8988T (cell line): Measurements from ENCODE around the gene ERCC5.

Experiments
- DNase-seq: peaks from one replicate; pipeline ENCODE4 v3.0.0; 2011

Gene ERCC5

DNA sequence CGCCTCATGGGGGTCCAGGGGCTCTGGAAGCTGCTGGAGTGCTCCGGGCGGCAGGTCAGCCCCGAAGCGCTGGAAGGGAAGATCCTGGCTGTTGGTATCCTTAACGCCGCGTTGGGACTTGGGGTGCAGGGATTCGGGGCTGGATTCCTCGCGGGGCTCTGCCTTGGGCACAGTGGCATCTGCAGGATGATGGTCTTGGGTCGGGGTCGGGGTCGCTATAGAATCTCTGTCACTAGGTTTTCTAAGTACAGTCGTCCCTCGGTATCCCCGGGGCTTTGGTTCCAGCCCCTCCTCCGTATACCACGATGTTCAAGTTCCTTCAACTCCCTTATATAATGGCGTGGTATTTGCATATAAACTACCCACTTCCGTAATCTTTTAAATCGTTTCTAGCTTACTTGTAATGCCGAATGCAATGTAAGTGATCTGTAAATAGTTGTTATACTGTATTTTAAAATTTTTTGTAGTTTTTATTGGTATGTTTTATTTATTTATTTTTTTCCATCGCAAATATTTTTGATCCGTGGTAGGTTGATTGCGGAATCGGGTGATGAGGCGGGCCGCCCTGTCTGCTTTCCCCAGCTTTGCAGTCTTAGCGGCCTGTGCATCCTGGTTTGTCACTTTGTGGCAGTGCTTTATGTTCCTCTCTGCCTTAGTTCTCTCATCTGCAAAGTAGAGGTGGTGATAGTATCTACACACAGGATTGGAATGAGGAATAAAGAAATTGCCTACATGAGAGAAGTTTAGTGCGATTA, 606 bp downstream of the ERCC5 start:
- no peak for DNase-seq

DNA sequence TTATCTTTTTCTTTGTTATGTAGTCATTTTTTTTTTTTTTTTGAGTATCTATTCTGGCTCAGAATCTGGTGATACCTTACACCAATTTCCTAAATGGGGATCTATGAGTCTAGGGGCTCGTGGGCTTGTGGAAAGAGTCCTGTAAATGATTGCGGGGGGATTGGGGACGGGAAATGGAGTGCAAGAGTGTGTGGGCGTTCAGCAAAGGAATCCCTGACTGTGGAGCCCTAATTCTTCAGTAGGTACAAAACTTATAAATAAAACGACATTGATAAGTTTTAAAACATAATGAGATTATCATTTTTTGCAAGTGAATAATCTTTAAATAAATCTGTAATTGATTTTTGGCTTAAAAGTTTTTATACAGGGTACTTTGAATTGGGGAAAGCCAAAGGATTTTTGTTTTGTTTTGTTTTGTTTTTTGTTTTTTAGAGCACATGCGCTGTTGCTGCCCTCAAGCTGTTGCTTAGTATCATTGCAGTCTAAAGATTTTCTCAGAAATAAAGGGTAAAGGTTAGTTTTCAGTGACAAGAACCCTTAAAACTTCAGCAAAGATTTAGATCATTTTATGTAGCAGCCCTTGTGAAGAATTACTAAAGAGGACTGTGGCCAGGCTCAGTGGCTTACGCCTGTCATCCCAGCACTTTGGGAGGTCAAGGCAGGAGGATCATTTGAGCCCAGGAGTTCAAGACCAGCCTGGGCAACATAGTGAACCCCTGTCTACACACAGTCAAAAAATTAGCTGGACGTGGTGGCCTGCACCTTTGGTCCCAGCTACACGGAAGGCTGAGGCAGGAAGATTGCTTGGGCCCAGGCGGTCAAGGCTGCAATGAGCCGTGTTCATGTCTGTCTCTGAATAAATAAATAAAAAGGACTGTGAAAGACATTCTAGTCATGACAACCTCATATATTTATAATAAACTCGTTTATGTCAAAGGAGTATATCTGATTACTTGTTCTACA, 1.7 kb downstream of the ERCC5 start:
- no peak for DNase-seq

DNA sequence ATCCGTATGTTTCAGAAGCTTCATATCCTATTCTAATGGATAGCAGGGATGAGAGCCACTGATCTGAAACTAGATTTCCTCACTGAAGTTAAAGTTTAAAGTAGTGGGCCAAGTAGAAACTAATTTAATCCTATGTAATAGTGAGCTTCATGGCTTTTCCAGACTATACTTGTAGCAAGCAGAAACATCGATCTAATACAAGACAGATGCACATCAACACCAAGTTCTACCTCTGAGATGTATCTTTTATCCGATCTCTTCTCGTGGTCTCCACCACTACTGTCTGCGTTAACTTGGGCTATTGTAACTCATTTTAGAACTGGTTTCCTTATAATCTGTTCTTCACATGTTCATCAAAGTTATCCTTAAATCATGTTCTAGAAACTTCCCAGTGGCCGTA, 3.1 kb downstream of the ERCC5 start:
- no peak for DNase-seq

DNA sequence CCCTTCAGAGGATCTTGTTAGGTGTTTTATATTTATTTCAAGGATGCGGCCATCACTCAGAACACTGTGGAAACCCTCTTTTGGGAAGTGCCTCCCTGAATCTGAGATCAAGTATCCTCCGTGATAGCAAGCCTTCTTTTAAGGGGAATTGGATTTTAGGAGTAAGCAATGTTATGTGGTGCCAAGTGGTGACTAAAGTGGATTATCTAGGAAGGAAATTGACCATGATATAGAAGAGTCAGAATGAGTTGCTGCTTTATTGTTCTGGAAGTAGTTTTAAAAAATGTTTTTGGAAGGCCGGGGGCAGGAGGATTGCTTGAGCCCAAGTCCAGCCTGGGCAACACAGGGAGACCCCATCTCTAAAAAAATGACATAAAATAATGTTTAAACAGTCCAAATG, 6.7 kb downstream of the ERCC5 start:
- DNase-seq = no peak

DNA sequence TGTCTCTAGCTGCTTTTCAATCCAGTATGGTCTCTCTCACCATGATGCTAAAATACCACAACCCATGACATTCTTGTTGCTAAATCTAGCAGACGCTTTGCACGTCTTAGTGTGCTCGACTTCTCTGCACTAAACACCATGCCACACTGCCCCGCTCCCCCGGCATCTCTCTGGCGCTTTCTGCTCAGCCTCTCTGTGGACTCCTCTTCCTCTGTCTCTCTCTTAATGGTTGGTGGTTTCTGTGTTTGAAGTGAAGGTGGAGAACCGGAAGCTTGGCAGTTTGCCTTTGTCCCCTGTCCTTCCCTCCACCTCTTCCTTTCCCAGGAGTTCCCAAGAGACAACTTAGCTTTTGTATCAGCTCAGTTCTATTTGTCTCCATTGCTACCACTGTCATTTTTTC, 8.8 kb downstream of the ERCC5 start:
- DNase-seq = no peak

DNA sequence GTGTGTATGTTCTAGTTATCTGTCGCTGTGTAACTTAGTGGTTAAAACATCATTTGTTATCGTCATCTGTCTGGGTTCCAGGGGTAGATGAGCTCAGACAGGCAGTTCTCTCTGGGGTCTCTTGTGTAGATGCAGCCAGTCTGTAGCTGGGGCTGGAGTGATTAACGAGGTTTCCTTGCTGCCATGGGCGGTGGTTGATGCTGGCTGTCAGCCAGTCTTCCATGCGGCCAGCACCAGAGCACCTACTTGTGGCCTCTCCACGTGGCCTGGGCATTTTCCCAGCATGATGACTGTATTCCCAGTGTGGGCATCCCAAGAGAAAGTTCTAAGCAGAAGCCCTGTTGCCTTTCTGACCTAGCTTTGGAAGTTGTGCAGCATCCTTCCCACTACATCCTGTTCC, 10.7 kb downstream of the ERCC5 start:
- DNase-seq = no peak

DNA sequence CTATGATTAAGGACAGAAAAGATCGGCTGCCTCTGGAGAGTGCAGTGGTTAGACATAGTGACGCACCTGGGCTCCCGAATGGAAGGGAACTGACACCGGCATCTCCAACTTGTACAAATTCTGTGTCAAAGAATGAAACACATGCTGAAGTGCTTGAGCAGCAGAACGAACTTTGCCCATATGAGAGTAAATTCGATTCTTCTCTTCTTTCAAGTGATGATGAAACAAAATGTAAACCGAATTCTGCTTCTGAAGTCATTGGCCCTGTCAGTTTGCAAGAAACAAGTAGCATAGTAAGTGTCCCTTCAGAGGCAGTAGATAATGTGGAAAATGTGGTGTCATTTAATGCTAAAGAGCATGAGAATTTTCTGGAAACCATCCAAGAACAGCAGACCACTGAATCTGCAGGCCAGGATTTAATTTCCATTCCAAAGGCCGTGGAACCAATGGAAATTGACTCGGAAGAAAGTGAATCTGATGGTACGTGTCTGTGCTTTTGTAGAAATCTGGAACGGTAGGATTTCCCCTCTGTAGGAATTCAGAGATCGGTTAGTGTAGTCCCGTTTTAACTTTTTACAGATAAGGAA, 16.9 kb downstream of the ERCC5 start:
- DNase-seq = no peak

DNA sequence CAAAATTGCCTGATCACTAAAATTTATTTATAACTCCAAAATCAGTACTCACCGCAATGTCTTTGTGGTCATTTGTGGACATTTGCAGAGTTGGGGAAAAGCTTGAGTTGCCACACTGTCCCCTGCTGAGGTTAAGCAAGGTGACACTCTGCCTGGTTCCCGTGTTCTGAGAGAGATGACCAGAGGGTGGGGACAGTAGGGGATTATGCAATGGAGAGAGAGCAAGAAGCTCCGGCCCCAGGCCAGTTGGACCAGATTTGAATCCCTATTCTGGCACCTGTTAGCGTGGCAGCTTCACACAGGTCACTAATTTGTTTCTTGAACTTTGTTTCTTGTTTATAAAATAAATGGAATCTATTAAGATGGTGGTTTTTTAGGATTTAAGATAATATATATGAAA, 17.8 kb downstream of the ERCC5 start:
- no peak for DNase-seq

DNA sequence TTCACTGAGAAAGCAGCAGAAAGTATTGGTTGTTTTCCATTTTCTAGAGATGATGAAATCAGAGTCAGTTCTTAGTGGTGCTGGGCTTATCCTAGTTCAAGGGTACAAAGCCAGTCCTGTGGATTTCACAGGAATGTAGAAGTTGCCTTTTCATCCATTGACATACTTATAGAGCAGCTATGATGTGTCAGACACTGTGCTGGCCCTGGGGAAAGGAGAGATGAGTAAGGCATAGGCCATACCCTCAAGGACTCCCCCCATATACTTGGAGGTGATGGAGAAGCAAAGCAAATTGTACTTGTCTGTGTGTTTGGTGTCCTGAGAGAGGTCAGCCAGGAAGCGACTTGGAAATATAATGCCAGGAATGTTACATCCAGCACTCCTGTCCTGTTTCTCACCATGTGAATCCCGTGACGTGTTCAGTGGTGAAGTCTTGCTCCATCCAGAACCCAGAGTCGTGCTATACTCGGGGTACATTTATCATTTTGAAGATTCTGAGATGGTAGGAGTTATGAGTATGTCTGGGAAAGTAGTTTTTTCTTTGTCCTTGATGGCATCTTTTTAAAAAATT, 22.6 kb downstream of the ERCC5 start:
- no peak for DNase-seq

DNA sequence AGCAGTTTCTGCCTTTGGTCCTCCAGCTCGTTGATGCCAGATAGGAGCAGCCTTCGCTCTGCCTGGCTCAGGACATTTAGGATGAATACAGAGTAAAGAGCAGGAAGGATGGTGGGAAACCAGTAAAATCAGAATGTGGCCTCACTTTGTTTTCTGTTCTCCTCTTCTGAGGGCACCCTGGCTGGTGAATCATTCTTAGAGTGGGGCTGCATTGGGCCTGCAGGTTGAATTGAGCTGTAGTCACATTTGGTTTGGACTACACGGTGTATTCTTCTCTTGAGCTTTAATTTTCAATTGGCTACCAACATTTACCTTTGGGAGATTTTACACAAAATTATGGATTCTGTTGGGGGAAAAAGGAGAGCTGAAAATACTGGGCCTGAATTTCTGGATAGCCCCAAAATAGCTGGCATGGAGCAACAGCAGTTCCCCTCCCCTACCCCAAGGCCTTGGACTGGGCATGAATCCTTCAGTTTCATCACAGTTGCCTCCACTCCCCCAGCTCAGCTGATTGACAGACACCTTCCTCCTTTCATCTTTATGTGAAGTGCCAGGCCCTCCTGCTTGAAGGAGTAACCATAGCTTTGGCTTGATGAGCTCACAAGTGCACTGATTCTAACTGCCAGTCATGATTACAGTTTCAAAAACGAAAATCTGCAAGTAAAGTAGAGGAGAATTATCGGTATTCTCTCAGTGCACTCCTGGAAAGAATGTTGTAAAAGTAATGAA, 24.3 kb downstream of the ERCC5 start:
- DNase-seq = no peak

DNA sequence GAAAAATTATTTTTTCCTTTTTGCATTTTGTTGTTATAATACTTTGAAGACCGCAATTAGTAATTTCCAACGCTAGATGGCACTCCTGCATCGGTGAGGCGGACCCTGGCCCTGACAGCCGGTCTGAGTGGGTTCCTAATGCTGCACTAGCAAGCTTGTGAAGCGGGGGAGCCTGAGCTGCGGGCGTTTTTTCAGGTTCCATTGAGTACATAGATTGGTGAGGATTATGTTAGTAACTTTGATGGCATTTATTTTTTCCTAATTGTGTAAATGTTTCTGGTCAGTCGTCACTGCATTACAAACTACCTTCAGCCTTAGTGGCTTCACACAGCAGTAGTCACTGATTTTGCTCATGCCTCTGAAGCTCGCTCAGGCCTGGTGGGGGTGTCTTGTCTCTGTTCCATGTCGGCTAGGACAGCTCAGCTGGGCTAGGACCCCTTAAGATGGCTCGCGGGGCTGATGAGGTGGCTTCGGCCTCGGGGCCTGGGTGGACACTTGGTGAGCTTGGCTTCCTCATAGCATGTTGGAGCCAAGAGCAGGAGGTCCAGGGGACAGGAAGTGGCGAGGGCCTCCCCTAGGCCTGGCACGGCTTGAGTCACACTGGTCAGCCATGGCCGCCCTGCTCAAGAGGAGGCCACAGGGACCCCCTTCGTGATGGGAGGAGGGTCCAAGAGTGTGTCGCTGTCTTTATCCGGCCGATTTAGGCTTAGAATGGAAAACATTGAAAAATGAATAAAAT, 25.0 kb downstream of the ERCC5 start:
- peak; percentile 37 for DNase-seq

DNA sequence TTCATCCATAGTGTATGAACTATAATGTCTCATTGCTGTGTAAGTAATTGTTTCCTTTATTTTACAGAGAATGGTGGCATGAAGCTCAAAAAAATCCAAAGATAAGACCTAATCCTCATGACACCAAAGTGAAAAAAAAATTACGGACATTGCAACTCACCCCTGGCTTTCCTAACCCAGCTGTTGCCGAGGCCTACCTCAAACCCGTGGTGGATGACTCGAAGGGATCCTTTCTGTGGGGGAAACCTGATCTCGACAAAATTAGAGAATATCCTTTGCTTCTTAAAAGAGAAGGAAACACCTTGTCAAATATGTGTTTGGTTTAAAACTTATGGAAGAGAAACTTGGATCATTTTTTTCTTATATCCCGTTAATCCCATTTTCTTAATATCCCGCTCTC, 26.3 kb downstream of the ERCC5 start:
- DNase-seq = no peak

DNA sequence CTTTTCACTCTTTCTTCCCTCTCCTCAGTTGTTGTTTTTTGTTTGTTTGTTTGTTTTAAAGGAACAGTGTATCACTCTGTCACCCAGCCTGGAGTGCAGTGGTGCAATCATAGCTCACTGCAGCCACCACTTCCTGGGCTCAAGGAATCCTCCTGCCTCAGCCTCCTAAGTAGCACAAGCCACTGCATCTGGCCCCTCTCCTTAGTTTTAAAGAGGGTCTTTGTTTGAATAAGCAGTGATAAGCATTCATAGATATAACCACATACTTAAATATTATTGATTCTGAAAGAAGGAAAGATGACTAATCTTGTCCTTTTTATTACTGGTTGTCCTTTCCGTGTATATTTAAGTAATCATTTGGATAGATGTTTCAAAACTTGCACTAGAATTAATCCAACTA, 26.7 kb downstream of the ERCC5 start:
- DNase-seq = no peak

DNA sequence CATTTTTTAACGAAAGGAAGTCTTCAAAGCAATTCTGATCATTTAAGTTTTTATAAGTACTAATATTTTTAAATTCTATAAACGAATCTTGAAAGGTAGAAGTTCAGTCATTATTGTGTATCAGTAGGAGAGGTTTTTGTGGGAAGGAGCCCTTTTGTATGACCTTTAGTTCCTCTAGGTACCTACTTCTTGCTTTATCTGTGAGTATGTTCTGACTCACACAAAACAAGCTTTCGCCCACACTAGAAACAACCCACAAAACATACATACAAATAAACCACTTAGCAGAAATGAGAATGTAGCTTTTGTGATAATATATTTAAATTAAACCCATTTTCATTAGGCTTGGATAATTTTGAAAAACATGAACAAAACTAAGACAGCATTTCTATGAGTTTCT, 27.8 kb downstream of the ERCC5 start:
- no peak for DNase-seq

DNA sequence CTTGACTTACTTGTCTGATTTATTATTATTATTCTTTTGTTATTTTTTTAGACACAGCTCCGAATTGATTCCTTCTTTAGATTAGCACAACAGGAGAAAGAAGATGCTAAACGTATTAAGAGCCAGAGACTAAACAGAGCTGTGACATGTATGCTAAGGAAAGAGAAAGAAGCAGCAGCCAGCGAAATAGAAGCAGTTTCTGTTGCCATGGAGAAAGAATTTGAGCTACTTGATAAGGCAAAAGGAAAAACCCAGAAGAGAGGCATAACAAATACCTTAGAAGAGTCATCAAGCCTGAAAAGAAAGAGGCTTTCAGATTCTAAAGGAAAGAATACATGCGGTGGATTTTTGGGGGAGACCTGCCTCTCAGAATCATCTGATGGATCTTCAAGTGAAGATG, 29.4 kb downstream of the ERCC5 start:
- DNase-seq = no peak

DNA sequence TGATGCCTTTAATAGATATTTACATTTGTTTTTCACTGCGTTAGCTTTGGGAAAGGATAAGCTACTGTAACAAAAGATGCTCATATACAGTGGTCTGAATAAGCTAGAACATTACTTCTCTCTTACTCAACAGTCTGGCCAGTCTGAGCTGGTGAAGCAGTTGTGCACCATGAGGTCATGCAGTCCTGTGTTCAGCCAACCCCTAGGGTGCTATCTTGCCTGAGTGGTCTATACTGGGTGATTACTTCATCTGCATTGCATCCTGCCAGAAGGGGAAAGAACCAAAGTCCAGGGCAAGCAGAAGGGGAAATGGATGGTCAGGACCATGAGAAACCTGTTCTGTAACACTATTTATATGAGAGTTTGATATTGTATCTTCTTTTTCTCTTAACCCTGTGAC, 31.5 kb downstream of the ERCC5 start:
- no peak for DNase-seq

DNA sequence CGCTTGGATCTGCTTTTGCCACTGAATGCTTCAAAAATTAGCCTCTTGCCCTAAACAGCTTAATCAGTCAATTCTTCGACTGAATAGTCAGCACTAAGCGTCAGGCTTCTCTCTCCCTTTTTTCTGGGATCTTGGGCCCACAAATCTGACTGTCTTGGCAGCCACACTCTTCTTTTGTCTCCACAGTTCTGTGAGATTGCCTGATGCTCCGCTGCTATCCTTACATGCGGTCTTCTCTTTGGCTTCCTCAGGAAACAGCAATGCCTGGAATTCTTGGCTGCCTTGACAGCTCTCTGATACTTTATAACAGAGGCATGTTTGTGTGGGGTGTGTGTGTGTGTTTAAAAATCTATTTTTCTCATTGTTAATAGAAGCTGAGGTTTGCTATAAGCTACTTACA, 32.6 kb downstream of the ERCC5 start:
- no peak for DNase-seq

DNA sequence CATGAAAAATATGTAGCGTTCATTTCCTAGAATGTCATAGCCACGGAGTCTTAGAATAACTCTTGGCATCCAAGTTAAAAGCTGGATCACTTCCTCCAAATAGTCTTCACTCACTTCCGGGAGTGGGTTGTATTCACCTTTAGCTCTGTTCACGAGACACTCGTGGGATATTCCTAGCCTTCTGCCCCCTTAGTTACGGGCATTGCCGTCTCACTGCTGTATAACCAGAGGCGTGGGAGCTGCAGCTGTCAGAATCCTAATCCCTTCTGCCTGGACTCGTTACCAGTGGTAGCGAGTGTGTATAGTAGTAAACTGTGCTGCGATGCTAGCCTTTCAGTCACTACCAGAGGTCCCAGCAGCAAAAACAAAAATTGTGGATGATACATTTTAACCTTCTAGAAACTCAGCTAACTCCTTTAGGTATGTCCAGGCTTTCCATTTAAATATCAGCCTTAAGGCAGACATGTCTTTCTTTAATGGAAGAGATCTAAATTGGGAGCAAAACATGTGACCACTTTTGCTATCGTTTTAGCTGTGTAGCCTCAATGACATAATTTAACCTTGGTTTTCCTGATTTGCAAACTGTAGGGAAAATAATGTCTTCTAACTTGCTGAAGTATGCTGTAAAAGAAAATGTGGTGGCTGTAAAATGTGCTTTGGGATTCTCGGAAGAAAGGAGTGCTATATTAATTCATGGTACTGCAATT, 34.1 kb downstream of the ERCC5 start:
- DNase-seq = no peak

DNA sequence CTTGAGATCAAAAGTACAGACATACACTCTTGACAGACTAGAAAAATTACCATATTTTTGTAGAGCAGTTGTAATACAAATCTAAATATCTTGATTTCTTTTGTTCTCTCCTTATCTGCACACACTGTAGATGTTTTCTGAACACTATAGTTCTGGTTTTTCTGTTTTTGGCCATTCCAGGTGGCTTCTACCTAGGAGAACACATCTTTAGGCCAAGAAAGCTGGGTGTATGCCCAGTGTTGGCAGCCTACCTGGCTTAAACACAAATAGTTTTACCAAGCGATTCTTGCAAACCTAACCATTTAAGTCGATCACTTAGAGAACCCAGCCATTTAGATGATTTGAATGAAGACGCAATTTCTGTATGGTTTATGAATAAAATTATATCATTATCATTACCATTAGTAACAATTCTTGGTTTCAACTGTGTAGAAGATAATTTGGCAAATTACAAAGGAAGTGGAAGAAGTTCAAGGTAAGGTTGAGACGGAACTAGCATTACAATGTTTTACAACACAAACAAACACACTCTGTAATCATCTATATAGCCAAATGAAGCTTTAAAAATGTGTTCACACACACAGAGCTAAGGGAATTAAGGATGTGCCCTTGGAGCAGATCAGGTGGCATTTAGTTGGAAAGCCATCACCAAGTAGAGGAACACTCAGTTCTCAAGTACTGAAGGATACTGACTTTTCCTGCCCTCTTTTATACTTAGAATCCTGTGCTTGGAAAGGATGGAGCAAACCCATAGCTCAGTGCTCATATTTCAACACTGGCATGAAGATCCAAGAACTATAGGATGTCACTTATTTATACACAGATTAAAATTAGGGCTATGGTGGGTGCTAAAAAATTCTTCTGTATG, 36.2 kb downstream of the ERCC5 start:
- DNase-seq = no peak

DNA sequence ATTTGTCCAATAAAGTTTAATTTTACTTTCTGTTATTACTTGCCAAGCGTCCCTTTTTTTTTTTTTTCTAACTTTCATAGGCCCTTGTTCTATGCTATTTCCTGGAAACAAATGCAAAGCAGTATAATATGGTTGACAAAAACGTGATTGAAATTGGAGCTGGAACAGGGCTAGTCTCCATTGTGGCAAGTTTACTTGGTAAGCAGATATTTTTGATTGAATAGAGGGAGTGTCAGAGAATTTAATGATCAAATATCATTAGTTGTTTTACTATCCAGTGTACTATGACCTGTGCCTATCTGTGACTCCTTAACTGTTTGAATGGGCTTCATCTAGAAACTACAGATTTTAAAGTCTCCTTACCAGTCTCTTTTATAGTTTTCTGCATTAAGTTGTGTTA, 46.7 kb downstream of the ERCC5 start:
- no peak for DNase-seq
